Mononuclear cell (primary cell): ENCODE data around the gene KLHL24. TPM values are rescaled to one million over a fixed set of nuclear protein-coding genes. Genes with fewer than 3 reads are reported as not detected.
A peak's percentile ranks its signal among the peaks of the same experiment; 100 is the strongest.
"Not testable (repeated sequence)": the region's sequence is repeated elsewhere in the genome, so short reads cannot be mapped to it uniquely, and the experiment has no call there.

Experiments
- H3K27me3 ChIP-seq: 2 replicates; pipeline ENCODE4 v1.6.0; 2011; ENCODE audit warnings: low read length, control low read depth; ENCODE audit not compliant: insufficient read depth
- H3K4me1 ChIP-seq: 2 replicates; pipeline ENCODE4 v1.5.1; 2011; ENCODE audit warnings: mild to moderate bottlenecking, low read length, control low read depth; ENCODE audit not compliant: insufficient read depth
- H3K4me3 ChIP-seq: 2 replicates; pipeline ENCODE4 v1.5.1; 2011; ENCODE audit warnings: mild to moderate bottlenecking, low read length, moderate library complexity
- H3K9me3 ChIP-seq: 2 replicates; pipeline ENCODE4 v1.5.1; 2011; ENCODE audit warnings: low read depth, mild to moderate bottlenecking, control low read depth, low read length
- total RNA-seq: library from RNA; depleted of rRNA; stranded (reverse); fragments of >200 nt; gene quantifications from one replicate; pipeline ENCODE4 v1.2.3, GENCODE V29; 2012

The KLHL24 gene
- 242 TPM for total RNA-seq

DNA sequence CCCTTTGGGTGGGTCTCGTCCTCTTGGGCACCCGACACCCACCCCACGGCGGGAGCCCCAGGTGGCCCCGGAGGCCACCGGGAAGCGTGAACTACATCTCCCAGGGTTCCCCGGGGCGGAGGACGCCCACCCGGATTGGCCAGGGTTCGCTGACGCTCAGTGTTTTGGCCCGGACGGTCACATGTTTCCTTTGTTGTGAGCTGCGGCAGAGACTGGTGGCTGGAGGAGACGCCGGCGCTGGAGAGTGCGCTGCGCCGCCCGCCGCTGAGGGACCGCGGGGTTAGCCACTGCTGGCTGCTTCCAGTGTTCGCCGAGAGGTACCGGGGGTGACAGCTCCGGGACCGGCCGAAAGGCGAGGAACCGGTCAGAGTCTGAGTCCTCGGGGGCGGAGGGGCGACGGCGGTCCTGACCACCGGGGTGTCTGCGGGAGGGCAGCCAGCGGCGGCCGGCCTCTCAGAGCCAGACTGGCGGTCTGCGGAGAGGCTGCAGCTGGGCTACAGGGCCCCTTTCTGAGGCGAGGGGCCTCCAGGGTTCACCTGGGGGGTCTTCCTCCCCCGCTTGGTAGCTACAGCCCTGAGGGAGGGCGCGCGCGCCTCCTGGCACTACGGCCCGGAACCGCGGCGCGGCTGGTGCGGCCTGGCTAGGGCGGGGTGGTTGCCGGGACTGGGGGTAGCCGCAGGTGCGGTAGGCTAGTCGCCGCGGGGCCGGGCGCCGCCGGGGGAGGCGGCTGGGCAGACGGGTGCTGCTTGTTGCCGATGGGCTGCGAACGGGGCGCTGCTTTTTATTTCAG lies at the start of gene KLHL24:
KLHL24 (plus strand) TSS at position 193 of the 790 bp plus-strand sequence. CDS start 14,734 bp downstream, outside the sequence.
- H3K9me3 ChIP-seq = no peaks in the 10 kb centered on the region
- H3K4me3 ChIP-seq = peak within 1 kb of the TSS; percentile 96
- peaks cover 22% of the 10 kb centered on the region for H3K4me1 ChIP-seq
- H3K27me3 ChIP-seq = no peaks in the 10 kb centered on the region

DNA sequence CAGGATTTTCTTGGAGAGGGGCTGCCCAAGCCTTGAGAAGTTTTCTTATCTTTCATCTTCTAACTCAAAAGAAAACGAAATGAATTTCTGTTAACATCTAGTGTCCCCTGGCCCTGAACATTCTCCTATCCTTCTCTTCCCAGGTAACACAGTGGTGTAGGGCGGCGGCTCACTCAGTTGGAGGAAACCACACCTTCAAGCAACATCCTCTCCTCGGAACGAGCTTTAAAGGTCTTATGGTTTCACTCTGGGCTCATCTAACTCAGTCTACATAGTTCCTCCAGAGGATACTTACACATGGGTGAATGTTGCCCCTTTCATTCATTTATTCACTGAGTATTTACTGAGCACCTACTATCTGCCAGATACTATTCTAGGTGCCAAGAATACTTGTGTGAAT lies 48.9 kb upstream of the KLHL24 start:
- peaks cover 32% of the 10 kb centered on the region for H3K4me1 ChIP-seq
- H3K9me3 ChIP-seq = no peaks in the 10 kb centered on the region
- H3K4me3 ChIP-seq = no peak overlapping the region
- H3K27me3 ChIP-seq = no peaks in the 10 kb centered on the region

GRCh38 chr3:183587336-183587735 lies 48.1 kb upstream of the KLHL24 start:
- Histone ChIP-seq H3K4me3 (no peak overlapping the region), H3K9me3 (no peaks in the 10 kb centered on the region), H3K27me3 (no peaks in the 10 kb centered on the region), H3K4me1 (peaks cover 40% of the 10 kb centered on the region)

GRCh38 chr3:183590442-183590841 lies 45.0 kb upstream of the KLHL24 start:
- Histone ChIP-seq H3K27me3 (no peaks in the 10 kb centered on the region), H3K4me1 (peaks cover 45% of the 10 kb centered on the region), H3K9me3 (no peaks in the 10 kb centered on the region), H3K4me3 (no peak overlapping the region)

DNA sequence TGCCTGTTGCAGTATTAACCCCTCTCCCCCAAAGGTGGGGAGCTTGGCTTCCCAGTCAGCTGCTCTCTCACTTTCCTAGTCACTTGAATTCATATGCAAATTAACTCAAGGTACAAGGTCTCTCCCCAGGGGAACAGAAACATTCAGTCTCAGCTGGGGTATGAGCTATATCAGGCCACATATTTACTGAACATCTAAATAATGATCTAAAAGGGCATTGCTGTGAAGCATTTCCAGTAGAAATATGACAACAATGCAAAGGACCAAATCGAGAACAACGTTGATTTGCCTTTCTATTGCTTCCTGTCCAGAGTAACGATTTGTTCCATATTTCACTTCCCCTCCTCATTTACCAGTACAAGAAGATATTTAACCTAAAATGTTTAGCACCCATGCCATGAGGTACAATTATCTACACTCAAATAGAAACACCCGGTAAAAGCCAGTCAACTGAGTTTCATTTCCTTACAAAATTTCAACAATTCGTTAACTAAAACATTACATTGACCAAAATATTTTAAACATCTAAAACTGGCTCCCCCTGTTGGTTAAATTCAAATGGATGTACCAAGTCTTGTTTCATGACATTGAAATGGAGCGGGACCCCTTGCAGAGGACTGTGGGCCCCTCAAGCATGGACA lies 43.4 kb upstream of the KLHL24 start:
- H3K9me3 ChIP-seq = no peaks in the 10 kb centered on the region
- peaks cover 35% of the 10 kb centered on the region for H3K4me1 ChIP-seq
- H3K4me3 ChIP-seq = no peak overlapping the region
- no peaks in the 10 kb centered on the region for H3K27me3 ChIP-seq

DNA sequence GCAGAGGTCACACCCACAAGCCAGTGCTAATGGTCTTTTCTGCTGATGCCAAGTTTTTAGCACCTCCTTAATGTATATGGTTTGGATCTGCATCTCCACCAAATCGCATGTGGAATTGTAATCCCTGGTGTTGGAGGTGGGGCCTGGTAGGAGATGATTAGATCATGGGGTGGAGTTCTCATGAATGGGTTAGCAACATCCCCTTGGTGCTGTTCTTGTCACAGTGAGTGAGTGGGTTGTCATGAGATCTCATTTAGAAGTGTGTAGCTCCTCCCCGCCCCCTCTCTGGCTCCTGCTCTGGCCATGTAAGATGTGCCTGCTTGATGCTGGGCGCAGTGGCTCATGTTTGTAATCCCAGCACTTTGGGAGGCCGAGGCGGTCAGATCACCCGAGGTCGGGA lies 42.6 kb upstream of the KLHL24 start:
- peaks cover 27% of the 10 kb centered on the region for H3K4me1 ChIP-seq
- H3K4me3 ChIP-seq = no peak overlapping the region
- no peaks in the 10 kb centered on the region for H3K27me3 ChIP-seq
- H3K9me3 ChIP-seq = peaks cover 4% of the 10 kb centered on the region

DNA sequence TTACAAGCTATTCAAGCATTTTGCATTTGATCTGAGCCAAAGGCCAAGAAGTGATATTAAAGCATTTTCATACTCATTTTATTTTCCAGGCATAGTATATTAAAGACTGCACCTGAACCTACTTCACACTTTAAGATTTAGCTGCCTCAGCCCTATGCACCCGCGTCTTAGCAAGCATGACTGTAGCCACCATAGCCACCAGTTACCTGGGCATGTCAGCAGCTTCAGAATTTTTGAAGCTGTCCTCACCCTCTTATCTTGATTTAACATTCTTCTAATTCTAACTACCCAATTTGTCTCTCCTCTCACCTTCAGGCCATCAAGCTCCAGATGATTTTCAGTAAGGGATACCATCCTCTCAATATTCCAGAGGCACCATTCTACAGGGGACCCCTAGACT lies 40.8 kb upstream of the KLHL24 start:
- Histone ChIP-seq H3K27me3 (no peaks in the 10 kb centered on the region), H3K9me3 (peaks cover 13% of the 10 kb centered on the region), H3K4me3 (no peak overlapping the region), H3K4me1 (peaks cover 16% of the 10 kb centered on the region)

DNA sequence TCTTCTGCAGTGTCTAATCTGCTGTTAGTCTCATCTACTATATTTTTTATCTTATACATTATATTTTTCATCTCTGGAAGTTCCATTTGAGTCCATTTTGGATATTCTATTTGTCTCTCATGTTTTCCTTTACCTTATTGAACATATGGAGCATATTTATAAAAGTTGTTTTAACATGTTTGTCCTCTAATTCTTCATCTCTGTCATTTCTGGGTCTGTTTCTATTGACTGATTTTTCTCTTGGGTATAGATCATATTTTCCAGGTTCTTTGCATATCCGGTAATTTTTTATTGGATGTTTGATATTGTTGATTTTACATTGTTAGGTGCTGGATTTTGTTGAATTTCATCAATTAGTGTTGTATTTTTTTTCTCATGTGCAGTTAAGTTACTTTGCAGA lies 37.5 kb upstream of the KLHL24 start:
- Histone ChIP-seq H3K9me3 (peaks cover 13% of the 10 kb centered on the region), H3K27me3 (no peaks in the 10 kb centered on the region), H3K4me3 (no peak overlapping the region), H3K4me1 (no peaks in the 10 kb centered on the region)

GRCh38 chr3:183611326-183611725 lies 24.1 kb upstream of the KLHL24 start:
- not testable (repeated sequence) for H3K9me3 ChIP-seq, H3K4me1 ChIP-seq, H3K4me3 ChIP-seq, H3K27me3 ChIP-seq

DNA sequence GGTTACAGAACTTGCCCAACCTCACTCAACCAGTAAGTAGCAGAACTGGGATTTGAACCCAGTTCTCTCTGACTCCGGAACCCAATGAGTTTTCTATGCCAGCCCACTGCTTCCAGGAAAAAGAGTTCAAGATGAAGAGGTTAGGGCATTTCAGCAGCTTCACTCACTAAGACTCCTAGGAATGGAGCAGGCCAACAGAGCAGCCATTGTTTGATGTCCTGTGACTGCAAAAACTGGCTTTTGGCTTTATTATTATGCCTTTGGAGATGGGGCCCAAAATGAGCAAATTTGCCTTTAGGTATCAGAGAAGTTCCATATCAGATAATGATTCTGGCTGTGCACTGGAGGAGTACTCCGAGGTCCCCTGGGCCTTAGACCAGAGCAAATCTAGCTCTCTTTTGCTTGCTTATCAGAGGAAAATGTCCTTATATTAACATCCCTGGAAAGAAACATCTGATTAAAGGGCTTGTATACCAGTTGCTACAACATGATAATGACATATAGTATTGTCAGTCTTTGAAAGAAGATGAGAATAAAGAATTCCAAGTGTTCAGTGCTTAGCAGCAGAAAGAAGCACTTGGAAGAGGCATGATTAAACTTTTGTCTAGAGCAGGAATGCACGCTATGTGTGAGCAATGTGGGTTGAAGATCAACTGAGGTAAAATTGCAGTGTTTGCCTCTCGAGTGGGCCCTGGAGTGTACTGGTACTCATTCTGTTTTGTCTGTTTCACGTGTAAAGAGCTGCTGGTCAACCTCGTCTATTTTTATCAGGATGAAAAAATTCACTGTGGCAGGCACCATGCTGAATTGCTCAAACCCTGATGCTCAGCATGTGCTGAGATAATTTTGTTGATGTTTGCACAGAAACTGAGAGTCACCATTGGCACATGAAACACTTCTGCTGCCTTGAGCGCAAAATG lies 21.8 kb upstream of the KLHL24 start:
- Histone ChIP-seq H3K4me3 (no peak overlapping the region), H3K4me1 (no peaks in the 10 kb centered on the region), H3K27me3 (no peaks in the 10 kb centered on the region), H3K9me3 (no peaks in the 10 kb centered on the region)

- Histone ChIP-seq H3K27me3 (no peaks in the 10 kb centered on the region), H3K4me3 (no peak overlapping the region), H3K9me3 (no peaks in the 10 kb centered on the region), H3K4me1 (no peaks in the 10 kb centered on the region)
Observed at GRCh38 chr3:183618542-183618941, 16.9 kb upstream of the KLHL24 start.

DNA sequence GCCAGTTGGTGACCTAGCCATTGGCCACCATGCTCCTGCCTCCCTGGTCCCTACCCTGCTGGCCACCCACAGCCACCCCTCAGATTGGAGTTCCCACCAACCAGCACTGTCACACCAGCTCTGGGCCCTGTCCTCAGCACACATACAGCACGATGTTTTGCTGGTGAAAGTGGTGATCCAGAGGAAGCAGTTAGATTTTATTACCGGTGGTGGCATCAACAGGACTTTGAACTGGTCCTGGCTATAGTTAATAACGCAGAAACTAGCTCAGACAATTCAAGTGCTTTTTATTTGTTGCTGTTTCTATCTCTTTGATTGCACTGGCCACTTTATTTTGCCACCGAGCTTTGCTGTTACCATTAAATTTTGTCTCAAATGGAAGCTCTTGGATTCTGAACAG lies 16.4 kb upstream of the KLHL24 start:
- Histone ChIP-seq H3K4me1 (no peaks in the 10 kb centered on the region), H3K9me3 (no peaks in the 10 kb centered on the region), H3K27me3 (no peaks in the 10 kb centered on the region), H3K4me3 (no peak overlapping the region)

DNA sequence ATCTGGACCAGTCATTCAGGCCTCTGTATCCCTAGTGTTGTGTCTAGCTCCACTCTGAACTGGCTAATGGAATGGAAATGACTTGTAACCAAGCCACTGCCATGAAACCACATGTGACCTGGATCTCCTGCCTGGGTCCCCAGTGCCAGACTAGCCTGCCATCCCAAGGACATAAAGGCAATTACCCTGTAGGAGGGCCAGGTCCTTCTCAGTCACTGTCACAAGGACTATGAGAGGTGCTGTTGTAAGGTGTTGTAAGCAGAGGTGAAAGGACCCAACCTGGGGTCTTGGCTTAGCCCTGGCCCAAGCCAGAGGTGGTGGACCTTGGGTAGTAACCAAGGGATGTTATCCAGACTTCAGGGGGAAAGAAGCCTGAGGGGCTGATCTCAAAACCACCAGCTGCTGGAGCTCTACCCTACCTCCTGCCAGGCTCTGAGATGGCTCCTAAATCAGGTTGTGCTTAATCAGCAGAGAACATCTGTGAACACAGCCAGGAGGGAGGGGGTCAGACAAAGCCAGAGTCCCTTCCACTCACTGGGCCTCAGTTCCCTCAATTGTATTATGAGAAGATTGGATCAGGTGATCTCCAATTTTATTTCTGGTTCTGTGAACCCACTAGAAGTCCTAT lies 15.7 kb upstream of the KLHL24 start:
- Histone ChIP-seq H3K4me1 (no peaks in the 10 kb centered on the region), H3K27me3 (no peaks in the 10 kb centered on the region), H3K4me3 (no peak overlapping the region), H3K9me3 (no peaks in the 10 kb centered on the region)

DNA sequence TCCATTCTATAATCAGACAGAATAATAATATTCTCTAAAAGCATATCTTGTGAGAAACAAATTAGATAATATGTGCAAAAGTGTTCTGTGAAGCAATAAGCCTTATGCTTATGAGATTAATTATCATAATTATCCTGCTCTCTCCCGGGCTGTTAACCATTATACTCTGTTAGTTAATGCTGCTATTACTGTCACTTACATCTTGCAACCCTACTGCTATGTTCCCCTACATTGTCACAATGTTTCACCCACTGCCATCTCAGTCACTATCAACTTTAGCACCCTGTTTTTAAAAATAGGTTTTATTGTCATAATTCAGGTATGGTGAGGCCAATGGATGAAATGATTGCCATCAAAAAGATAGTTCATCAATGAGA lies 15.2 kb upstream of the KLHL24 start:
- no peaks in the 10 kb centered on the region for H3K27me3 ChIP-seq
- H3K4me3 ChIP-seq = no peak overlapping the region
- no peaks in the 10 kb centered on the region for H3K9me3 ChIP-seq
- H3K4me1 ChIP-seq = no peaks in the 10 kb centered on the region

GRCh38 chr3:183622473-183622872 lies 12.9 kb upstream of the KLHL24 start:
- H3K4me1 ChIP-seq, H3K4me3 ChIP-seq: not testable (repeated sequence)

More at GRCh38 chr3:183622473-183622872, 12.9 kb upstream of the KLHL24 start:
- H3K9me3 ChIP-seq, H3K27me3 ChIP-seq: not testable (repeated sequence)
